ENCODE measurements around the gene COPS2.

DNA sequence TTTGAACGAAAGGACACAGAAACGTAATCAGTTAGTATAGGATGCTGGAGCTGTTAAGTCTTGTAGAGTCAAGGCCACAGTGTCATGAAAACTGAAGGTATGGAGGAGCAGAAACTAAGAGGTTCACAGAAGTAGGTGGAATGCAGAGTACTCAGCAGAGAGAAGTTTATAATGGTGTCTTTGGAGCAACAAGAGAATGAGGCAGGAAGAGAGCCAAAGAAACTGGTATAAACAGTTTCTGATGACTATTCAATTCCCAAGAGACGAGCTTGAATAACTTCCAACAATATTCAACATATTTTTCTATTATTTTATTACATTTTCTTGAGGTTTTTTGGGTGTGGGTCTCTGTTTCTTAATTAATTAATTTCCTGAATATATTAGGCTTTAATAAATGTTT lies 44.3 kb upstream of the COPS2 start:
- TF ChIP-seq, protein P1, sequence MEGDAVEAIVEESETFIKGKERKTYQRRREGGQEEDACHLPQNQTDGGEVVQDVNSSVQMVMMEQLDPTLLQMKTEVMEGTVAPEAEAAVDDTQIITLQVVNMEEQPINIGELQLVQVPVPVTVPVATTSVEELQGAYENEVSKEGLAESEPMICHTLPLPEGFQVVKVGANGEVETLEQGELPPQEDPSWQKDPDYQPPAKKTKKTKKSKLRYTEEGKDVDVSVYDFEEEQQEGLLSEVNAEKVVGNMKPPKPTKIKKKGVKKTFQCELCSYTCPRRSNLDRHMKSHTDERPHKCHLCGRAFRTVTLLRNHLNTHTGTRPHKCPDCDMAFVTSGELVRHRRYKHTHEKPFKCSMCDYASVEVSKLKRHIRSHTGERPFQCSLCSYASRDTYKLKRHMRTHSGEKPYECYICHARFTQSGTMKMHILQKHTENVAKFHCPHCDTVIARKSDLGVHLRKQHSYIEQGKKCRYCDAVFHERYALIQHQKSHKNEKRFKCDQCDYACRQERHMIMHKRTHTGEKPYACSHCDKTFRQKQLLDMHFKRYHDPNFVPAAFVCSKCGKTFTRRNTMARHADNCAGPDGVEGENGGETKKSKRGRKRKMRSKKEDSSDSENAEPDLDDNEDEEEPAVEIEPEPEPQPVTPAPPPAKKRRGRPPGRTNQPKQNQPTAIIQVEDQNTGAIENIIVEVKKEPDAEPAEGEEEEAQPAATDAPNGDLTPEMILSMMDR (conservative IDR thresholded peaks at IDR 0.05 in 1 of 2, IDR thresholded peaks at IDR 0.05 in 1 of 2; ENCODE audit: extremely low read depth in 1 of 2, insufficient read depth in 1 of 2, low read depth in 1 of 2, low read length in 2 of 2) = no peak
- no peak for TF ChIP-seq EZH2 (IDR thresholded peaks at IDR 0.05; ENCODE audit: borderline replicate concordance, low read length)

Data from mammary epithelial cell (primary cell).